ENCODE results near the gene RANBP1.

The RANBP1 gene

GRCh38 chr22:20109411-20110358 lies 6.2 kb upstream of the RANBP1 start:
- DNase-seq = no peak

GRCh38 chr22:20110359-20110985 lies 5.4 kb upstream of the RANBP1 start:
- DNase-seq = no peak

- DNase-seq = peak in 1 of 5 donors; percentile 40
Measured at GRCh38 chr22:20111045-20111688, 4.7 kb upstream of the RANBP1 start.

- no peak for DNase-seq
Measured at GRCh38 chr22:20111689-20112622, 3.9 kb upstream of the RANBP1 start.

- DNase-seq = no peak
Measured at GRCh38 chr22:20112623-20113511, 3.0 kb upstream of the RANBP1 start.

GRCh38 chr22:20113551-20114310 lies 2.2 kb upstream of the RANBP1 start:
- no peak for DNase-seq

- no peak for DNase-seq
Measured at GRCh38 chr22:20114506-20115475, 1.1 kb upstream of the RANBP1 start.

- DNase-seq = no peak
Measured at GRCh38 chr22:20116376-20116950, 559 bp downstream of the RANBP1 start.

- DNase-seq = peak; percentile 93 to 98 (median 95)
Measured at GRCh38 chr22:20116951-20117632, 1.2 kb downstream of the RANBP1 start, which contains the start of gene TRMT2A. TSS of gene TRMT2A (minus strand) at chr22:20117226. CDS start at chr22:20116906, 320 bp downstream.

- DNase-seq = peak in 4 of 5 donors; percentile 32 to 52 (median 40)
Measured at GRCh38 chr22:20117633-20118299, 1.9 kb downstream of the RANBP1 start.

GRCh38 chr22:20118300-20119020 lies 2.6 kb downstream of the RANBP1 start:
- no peak for DNase-seq

- no peak for DNase-seq
Measured at GRCh38 chr22:20121856-20122415, 6.0 kb downstream of the RANBP1 start.

GRCh38 chr22:20123366-20124082 lies 7.6 kb downstream of the RANBP1 start:
- no peak for DNase-seq

GRCh38 chr22:20124083-20124787 lies 8.3 kb downstream of the RANBP1 start:
- no peak for DNase-seq
